ENCODE measurements around the gene ACTN1. TPM values are rescaled to one million over a fixed set of nuclear protein-coding genes. Genes with fewer than 3 reads are reported as not detected.

The ACTN1 gene
- total RNA-seq, 1 donor from 2014 or later: 12.2 TPM

GRCh38 chr14:68916358-68916941, 62.7 kb downstream of the ACTN1 start:
- DNase-seq: no peak

GRCh38 chr14:68913516-68913915, 65.6 kb downstream of the ACTN1 start:
- DNase-seq: no peak

DNA sequence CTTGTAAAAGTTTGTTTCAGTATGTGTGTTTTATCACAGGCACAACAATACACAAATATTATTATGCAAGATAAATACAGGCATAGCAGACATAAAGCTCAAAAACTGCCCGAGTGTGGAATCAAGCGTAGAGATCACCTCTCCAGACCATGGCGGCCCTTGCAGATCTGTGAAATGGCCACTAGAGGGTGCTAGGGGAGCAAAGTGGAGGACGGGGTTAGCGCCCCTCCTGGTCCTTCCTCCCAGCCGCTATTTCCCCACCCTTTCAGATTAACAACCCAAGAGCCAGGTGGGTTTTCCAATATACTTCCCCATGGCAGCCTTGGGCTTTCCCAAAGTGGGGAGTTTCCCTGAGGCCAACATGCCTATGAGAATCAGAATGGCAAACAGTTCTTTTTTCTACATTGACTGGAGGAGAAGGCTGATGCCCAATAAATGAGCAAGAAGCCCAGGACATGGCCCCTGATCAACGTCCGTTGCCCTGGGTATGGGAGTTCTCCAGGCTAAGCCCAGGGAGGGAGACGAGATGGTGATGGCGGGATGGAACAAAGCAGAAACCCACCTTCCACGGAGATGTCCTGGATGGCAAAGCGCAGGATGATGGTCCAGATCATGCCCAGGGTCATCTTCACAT, 67.4 kb downstream of the ACTN1 start:
- no peak for DNase-seq

DNA sequence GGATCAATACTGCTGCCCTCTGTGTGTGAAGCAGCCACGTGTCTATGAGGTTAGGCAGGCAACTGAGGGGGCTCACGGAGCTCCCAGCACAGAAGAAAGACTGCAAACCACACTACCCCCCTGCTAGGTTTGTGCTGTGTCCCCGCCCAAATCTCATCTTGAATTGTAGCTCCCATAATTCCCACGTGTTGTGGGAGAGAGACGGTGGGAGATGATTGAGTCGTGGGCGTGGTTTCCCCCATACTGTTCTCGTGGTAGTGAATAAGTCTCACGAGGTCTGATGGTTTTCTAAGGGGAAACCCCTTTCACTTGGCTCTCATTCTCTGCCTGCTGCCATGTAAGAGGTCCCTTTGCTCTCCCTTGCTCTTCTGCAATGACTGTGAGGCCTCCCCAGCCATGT, 68.6 kb downstream of the ACTN1 start:
- no peak for DNase-seq

DNA sequence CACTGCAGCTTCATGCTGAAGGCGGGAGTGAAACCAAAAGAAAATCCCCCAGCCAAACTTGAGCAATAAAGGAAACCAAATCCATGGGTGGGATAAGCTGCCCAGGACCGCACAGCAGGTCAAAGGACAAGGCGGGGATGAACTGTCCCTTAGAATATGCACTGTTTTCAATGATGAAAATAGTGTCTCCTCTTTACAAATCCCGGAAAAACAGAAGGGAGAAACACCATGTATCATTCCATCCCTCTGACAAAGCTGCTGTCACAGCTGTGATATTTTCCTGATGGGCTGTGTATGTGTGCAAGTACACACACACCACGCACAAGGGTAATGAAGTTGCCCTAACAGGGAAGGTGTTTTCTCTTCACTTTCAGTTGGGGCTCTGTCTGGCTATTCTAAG, 70.3 kb downstream of the ACTN1 start:
- no peak for DNase-seq

DNA sequence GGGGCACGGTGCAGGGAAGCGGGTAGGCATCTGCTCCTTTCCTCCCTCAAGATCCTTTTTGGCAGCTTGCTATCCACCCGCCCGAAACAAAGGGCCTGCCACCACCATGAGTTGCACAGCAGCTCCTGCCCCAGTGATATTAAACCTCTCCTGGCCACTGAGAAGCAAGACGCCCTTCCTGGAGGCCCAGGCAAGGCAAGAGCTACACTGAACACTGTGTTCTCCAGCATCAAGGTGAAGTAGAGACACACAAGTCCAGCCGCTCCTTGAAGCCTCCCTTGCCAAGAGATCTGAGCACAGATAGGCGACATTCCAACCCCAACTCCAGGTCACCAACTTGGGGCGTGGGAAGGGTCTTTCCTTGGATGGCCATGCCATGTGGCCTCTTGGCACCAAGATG, 70.9 kb downstream of the ACTN1 start:
- DNase-seq: no peak

DNA sequence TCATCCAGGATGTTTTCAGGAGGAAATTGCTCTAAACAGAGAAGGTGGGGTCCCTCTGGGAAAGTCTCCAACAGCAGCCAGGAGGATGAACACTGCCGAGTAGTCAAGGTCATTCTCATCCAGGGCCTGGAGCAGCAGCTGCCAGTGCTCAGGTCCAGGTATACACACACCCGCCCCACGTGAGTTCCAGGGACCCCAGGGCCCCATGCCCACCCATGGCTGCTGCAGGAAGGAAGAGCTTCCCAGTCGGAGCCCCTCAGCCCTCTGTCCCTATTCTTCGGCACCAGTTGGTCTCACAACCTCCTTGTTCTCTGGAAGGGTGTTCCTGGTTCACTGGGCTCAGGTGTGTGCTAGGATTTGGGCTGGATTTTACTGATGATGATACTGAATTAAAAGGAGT, 72.7 kb downstream of the ACTN1 start:
- DNase-seq: no peak

DNA sequence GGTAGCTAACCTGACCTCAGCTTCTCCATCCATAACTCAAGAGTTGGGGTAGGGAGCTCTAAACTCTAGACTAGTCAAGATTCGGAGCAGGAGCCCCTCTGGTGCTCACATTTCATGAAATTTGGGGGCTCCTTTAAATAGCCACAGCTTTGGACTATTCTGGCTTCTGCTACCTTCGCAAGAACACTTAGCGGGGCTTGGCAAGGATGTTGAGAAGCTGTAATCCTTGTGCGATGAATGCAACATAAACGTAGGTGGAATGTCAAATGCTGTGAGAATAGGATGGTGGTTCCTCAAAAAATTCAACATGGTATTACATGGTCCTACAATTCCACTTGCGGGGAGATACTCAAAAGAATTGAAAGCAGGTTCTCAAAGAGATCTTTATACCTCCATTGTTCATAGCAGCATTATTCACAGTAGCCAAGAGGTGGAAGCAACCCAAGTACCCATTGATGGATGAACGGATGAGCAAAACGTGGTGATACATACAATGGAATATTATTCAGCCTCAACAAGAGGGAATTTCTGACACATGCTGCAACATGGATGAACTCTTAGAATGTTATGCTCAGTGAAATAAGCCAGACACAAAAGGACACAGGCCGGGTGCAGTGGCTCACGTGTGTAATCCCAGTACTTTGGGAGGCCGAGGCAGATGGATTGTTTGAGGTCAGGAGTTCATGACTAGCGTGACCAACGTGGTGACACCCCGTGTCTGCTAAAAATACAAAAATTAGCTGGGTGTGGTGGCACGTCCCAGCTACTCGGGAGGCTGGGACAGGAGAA, 73.8 kb downstream of the ACTN1 start:
- DNase-seq: no peak

GRCh38 chr14:68902357-68902756, 76.7 kb downstream of the ACTN1 start:
- no peak for DNase-seq

GRCh38 chr14:68899033-68899603, 80.0 kb downstream of the ACTN1 start:
- no peak for DNase-seq

GRCh38 chr14:68898248-68899032, 80.7 kb downstream of the ACTN1 start:
- DNase-seq: no peak

DNA sequence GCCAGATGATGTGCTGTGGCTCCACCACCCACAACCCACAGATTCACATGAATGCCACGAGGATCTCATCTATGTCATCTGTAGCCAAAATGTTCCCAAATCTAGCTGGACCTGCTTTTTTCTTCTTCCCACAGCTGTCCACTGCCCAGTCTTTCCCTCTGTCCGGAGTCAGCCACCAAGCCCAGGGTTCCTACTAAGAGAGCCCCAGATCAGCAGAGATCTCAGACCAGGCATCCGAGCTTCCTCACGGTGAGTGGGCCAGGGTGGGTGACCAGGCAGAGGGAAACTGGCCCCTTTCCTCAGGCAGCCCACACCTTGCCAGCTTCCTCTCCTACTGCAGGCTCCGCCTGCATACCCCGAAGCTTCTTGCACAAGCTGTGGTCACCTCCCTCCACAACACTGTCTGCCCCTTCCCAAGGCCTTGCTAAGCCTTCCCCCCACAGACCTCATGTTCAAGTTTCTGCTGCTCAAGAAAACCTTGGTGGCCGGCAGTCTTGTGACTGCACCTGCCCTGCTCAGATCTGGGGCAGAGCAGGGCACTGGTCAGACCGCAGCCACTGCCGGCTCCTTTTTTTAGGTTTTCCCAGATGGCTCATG, 81.4 kb downstream of the ACTN1 start:
- no peak for DNase-seq

DNA sequence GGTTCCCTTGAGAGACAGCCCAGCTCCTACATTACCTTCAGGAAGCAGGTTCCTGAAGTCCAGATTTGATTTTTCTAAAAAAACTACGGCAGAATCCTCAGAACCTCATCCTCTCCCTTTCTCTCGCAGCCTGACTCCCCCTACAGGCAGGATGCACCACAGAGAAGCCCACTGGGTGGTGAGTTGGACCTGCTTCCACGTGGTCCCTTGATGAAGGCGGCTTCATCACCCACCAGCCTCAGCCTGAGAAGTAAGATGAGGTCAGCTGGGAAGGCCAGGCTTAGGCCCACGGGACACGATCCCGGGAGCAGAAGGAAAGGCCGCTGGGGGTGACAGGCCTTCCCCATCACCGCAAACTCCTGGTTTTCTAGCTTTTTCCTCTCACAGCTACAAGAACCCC, 83.0 kb downstream of the ACTN1 start:
- no peak for DNase-seq

GRCh38 chr14:68894802-68895703, 84.0 kb downstream of the ACTN1 start:
- no peak for DNase-seq

GRCh38 chr14:68894123-68894522, 85.0 kb downstream of the ACTN1 start:
- DNase-seq: no peak

DNA sequence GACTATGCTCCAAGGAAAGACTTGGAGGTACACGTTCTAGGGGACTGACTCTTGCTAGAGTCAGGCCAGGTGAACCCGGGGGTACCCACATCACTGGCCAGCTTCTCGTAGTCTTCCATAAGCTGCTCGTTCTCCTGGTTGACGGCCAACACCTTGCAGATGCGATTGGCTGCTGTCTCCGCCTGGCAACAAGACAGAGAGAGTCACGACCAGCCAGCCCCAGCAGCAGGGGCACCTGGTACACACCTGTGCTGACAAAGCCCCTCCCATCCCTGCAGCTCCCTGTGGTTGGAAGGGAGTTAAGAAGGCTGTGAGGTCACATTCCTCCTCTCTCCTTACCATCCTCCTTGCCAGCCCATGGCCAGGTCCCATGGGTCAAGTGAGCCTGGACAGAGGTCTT, 85.5 kb downstream of the ACTN1 start:
- no peak for DNase-seq

GRCh38 chr14:68892961-68893360, 86.1 kb downstream of the ACTN1 start:
- no peak for DNase-seq

DNA sequence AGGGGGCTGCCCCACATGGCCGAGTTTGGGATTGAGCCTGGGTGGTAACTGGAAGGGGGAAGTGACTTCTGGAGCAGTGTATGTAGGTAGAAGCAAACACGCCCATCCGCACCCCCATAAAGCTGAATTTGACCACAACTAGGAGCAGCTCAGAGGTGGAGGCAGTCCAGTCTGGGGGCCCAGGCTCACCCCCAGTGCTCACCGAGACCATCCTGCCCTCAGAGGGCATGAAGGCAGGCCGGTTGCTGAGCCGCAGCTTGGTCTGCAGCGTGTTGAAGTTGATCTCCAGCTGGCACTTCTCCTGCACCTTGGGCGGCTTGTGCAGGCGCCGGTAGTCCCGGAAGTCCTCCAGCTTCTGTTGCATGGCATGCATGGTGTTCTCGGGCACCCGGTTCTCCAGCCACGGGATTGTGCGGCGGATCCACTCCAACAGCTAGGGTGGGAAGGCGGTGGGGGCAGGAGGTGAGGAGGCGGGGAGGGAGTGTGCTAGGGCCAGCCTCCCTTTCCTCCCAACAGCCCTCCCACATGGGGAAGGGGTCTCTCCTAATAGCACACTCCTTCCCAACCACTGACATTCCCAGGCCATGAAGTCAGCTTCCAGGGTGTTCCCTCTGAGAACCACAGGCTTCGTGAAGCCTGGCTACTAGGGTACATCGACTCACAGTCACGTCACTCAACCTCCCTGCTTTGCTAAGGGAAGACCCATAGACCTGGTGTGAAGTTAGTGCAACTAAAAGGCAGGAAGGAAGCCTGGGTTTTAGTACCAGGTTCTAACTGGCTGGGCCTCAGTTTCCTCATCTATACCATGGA, 87.0 kb downstream of the ACTN1 start:
- DNase-seq: no peak

DNA sequence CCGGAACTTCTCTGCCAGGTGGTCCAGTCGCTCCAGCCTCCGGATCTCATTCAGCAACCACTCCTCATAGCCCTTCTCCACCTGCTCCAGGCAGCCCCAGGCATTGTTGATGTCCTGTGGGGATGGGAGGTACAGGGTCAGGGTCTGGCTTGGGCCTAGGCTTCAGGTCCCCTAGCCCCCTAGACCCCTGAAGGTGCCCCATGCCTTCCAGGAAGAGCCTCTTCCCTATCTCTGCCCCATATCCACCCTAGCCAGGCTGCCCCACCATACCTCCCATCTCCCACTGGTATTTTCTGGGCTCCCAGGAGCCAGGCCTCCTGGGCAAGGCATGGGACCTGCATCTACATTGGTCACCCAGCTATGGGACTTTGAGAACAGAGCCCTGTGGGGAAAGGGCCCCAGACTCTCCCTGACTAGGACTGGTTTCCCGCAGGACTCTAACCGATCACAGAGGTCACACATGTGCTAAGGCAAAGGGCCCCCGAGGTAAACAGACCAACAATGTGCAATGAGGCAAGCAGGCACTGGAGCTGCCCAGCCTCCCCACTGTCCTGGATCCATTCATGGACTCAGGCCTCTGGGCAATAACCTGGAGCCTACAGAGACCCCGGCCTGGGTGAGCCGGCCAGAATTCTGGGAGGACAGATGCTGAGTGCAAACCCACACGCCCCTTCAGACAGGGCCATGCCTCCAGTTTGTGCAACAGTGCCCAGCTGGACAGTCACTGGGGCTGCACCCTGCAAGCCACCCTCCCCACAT, 88.8 kb downstream of the ACTN1 start:
- no peak for DNase-seq

Measured in occipital lobe (tissue), 2 donors.